ELF-1 (cell line): ENCODE measurements around the gene RINL.

Source experiments
- DNase-seq: peaks from one replicate; pipeline ENCODE4 v3.0.0-alpha.2; 2016; ENCODE audit warnings: low read depth, low spot score

RINL gene, protein sequence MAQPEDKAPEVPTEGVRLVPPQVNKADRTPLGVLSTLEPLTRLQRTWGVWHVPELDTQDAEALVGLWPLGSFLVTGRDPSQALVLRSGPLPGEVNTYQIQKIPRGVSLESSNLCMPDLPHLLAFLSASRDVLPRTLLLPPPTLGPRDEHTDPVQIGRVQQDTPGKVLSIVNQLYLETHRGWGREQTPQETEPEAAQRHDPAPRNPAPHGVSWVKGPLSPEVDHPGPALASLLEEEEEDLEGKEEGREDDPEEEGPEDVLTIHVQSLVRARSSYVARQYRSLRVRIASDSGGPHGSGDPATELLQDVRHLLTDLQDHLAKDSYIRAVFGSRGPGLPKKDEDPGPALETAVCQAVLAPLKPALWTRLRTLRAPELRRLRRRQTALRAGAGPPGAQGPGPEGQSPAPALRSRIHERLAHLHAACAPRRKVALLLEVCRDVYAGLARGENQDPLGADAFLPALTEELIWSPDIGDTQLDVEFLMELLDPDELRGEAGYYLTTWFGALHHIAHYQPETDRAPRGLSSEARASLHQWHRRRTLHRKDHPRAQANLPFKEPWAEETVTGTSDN

DNA sequence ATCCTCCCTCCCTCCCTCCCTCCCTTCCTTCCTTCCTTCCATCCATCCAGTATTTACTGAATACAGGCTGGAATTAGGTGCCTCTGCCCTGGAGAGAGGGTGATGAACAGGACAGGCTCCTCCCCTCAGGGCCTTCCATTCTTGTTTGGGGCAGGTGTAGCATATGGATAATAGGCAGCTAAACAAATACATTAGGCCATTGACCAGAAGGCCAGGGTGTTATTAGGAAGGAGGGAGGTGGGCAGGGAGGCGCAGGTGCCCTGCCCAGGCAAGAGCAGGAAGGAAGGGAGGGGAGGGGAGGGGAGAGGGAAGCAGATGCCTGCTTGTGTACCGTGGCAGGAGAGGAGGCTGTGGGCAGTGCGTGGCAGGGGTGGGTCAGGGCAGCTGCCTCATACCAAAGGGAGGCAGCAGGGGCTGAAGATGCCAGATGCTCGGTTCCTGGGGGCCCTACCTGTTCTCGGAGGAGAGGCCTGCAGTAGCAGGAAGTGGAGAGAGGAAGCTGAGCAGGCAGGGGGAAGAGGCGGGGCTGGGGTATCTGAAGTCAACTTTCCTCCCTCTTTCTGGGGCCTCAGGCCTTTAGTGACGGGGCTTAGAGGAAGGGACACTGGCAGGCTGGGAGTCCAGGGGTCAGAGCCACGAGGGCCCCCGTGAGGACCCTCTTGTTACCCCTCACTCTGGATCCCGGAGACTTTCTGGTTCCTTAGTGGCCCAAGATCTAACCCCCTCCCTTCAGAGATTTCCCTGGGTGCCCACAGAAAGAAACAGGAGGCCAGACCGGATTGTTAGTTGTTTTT lies at the start of gene RINL:
Gene RINL (minus strand): TSS at position 495 of the 794 bp plus-strand sequence. CDS start 1,533 bp downstream, outside the sequence.
- DNase-seq, result no peak

DNA sequence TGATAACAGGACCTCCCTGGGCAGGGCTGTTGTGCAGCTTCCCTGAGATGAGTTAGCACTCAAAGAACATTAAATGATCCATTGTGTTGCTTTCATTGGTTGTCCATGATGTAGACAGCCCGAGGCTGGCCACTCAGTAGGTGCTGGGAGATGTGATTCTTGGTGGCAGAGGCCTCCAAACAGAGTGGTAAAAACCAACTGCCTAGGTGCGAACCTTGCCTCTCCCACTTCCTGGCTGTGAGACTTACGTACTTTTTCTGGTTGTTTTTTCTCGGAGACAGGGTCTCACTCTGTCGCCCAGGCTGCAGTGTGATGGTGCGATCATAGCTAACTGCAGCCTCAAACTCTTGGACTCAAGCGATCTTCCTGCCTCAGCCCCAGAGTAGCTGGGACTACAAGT lies 46.3 kb upstream of the RINL start:
- DNase-seq, result no peak

DNA sequence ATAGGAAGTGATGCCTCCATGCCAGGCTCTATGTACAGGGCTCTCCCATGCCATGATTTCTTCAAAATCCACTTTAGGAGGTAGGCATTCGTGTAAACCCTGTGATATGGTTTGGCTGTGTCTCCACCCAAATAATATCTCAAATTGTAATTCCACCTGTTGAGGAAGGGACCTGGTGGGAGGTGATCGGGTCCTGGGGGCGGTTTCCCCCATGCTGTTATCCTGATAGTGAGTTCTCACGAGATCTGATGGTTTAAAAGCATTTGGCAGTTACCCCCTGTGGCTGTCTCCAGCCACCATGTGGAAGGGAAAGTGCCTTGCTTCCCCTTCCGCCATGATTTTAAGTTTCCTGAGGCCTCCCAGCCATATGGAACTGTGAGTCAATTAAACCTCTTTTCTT lies 44.4 kb upstream of the RINL start:
- no peak for DNase-seq

DNA sequence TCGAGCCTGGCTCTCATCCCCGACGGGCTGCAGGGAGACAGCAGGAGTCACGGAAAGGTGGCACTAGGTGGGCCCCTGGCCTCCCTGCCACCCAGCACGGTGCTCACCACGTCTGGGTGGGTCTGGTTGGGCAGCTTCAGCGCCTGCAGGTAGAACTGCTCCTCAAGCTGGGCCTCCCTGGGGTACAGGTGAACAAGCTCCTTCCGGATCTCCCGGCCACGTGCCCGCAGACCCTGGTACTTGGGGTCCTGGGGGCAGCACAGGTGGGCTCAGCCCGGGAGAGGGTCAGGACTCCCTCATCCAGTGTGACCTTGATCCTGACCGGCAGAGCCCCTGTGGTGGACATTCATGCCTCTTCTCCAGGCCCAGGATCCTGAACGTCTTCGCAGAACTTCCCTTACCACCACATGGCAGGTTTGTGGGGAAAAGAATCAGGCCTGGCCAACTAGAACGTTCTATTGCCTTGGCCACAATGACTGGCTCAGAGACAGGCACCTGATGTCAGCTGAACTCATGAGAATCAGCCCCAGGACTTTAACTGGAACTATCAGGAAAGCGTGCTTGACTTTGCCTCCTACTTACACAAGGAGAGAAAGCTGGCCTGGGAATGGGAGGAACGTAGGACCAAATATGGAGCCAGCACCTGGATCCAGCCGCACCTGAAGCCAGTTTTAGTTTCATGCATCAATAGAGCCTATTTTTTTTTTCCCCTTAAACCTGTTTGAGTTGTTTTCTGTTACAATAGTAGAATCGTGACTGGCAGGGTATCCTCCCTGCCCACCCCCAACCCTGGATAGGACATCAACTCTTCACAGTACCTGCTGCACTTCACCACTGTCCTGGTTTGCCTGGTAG lies 43.6 kb upstream of the RINL start:
- DNase-seq, result no peak

DNA sequence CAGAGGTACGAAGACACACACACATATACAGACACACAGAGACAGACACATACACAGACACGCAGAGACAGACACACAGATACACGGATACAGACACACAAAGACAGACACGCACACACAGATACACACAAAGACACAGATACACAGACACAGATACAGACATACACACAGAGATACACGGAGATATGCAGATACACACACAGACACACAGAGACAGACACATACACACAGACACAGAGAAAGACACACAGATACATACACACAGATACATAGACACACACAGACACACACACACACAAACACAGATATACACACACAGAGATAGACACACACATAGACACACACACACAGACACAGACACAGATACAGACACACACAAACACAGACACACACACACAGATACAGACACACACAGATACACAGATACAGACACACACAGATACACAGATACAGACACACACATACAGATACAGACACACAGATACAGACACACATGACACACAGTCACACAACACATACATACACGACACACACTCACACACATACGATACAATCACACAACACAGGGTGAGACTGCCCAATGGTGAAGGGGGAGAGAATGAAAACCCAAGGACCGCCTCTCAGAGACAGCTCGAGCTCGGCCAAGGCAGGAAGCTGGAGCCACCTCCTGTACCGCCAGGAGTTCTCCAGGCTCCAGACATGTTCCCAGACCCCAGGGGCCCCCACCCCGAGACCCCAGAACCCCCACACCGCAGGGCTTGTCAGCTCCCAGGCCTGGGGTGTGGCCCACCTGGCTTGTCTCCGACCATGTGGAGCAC lies 42.7 kb upstream of the RINL start:
- no peak for DNase-seq

DNA sequence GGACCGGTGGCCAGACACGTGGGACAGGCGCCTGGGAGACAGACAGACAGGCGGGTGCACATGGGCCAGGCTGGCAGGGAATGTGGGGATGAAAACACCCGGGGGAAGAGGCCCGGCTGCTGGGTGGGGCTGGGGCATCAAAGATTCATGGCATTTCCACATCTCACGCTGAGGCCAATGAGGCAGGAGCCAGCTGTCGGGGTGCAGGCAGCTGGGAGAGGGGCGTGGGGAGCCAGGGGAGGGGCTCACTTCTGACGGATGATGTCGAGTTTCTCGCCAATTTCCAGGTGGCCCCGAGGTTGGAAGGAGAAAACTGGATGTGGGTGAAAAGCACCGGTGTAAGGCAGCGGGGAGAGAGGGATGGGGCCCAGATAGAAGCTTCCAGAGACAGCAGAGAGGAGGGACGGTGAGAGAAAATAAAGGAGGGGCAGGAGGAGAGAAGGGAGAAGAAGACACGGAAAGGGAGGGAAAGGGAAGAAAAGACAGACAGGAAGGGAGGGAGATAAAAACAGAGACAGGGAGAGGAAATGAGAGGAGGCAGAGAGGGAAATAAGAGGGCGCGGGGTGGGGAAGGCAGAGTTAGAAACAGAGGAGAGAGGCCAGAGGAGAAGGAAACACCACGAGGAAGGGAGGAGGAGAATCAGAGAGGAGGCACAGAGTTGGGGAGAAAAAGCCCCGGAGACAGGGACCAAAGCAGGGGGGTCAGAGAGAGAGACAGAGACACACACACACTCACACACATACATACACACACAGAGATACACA lies 41.9 kb upstream of the RINL start:
- DNase-seq, result no peak

DNA sequence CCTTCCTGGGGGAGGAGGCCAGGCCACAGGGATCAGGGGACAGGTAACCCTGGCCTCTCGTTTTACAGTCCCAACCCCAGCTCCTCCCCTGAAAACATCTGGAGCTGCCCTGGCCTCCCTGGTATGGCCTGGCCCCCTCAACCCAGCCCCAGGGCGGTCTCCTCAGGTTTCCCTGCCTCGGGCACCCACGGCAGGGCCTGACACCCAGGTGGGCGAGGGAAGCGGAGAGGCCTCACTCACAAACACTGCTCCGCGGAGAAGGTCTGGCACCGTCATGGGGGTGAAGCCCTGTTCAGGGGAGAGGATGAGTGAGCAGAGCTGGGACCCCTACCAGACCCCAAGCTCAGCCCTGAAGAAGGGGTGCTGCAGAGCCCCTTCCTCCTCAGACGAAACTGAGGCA lies 40.5 kb upstream of the RINL start:
- no peak for DNase-seq

DNA sequence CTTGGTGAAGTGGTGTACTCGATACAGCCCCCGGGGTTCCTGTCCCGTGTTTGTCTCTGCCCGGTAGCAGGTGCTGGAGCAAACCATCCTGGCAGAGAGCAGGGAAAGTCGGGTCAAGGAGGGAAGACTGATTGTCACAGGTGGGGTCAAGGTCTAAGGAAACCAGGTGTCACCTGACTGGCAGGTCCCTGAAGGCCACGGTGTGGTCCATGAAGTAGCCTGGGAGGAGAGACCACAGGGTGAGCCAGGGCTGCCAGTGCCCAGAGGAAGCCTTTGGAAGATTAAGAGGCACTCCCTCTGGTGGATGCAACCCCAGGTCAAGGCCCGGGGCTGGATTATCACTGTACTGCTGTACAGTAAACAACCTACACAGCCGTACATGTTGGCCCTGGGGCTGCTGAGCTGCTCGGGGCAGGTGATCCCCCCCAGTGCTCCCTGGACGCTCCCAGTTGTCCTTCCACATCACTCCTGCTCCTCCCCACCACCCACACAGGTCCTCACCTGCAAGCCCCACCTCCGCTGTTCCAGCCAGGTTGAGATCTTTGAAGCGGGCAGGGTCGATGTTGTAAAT lies 39.9 kb upstream of the RINL start:
- DNase-seq, result peak; percentile 31

DNA sequence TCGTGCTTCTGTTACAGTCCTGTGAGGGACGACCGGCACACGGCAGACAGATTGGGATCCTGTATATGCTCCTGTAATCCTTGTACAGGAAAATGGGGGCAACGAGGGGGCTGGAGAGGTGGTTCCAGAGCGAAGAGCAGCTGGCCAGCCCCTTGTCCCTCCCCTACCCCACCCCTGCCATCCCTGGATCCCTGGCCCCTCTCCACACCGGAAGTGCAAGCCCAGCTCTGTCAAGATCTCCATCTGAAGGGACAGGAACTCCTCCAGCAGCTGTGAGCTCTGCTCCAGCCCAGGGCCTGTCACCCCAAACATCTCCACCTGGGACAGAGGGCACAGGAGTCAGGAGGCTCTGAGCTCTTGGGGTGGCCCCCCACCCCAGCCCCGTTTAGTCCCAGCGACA lies 39.4 kb upstream of the RINL start:
- DNase-seq, result no peak

DNA sequence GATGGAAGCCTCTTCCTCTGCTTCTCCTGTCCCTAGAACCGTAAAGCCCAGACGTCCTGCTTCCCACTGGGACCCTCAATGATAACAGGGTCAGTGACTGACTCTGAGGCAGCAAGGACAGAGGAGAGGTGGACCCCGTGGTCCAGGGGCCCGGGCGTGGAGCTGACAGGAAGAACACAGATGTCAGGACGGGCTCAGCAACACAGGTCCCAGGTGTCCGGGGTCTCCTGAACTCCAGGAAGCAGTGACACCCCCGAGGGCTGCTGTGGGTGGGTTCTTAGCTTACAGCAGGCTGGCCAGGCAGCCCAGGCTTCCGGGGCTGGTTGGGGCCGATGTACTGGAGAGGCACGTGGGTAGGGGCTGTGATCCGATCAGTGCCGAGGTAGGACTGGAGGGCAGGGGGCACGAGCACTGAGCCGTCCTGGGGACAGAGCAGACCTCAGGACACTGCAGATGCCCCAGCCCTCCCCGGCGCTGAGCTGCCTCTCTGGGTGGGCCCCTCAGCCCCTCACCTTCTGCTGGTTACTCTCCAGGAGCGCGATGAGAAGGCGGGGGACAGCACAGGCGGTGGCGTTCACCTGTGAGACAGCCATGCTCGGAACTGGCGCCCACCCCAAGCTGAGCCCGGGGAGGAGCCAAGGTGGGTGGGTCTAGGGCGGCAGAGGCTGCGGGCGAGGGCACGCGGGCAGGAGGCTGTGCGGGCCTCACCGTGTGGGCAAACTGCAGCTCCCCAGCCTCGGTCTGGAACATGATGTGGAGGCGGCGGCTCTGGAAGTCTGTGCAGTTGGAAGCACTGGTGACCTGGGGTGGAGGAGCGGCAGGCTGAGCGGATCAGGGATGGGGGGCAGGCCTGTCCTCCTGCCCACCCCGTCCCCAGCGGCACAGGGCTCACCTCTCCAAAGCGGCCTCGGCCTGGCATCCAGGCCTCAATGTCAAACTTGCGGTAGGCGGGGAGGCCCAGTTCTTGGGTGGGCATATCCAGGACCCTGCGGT lies 37.5 kb upstream of the RINL start:
- DNase-seq, result no peak

DNA sequence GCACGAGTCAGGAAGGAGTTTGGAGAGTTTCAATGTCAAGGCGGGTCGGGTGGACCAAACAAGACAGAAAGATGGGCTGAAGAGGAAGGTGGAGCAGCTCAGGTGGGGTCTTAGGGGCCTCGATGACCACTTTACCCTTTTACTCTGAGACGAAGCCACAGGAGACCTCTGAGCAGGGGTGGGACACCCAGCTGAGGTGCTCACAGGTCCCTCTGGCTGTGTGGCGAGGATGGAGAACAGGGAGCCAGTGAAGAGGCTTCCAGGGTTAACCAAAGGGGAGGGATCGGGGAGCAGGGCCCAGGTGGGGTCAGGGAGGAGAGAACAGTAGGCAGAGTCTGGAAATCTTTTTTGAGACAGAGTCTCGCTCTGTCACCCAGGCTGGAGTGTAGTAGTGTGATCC lies 35.9 kb upstream of the RINL start:
- no peak for DNase-seq

DNA sequence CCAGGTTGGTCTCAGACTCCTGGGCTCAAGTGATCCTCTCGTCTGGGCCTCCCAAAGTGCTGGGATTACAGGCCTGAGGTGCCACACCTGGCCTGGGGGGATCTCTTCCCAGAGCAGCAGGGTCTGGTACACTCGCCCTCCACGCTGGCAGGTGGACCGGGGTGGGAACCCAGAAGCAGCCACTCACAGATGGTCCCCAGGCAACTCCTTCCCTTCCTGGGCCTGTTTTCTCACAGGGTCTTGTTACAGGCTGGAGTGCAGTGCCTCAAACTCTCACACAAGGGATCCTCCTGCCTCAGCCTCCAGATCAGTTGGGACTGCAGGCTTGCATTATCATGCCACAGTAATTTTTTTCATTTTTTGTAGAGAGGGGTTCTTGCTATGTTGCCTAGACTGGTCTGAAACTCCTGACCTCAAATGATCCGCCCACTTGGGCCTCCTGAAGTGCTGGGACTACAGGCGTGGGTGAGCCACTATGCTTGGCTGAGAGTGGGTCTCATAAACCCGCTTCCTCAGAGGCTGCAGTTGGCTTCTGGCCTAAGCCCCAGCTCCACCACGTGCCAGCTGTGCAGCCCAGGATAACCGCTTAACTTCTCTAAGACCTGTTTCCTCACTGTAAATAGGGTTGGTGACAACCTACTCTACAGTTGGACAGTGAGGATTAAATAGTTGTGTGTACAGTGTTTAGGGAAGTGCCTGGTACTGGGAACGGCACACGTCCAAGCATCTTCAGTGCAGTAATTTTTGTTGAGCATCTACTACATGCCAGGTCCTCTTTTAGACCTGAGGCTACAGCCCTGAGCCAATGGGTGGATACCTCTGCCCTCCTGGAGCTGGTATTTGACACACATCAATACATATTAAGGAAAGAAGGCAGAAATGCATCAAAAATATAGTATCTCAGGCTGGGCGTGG lies 34.8 kb upstream of the RINL start:
- no peak for DNase-seq

DNA sequence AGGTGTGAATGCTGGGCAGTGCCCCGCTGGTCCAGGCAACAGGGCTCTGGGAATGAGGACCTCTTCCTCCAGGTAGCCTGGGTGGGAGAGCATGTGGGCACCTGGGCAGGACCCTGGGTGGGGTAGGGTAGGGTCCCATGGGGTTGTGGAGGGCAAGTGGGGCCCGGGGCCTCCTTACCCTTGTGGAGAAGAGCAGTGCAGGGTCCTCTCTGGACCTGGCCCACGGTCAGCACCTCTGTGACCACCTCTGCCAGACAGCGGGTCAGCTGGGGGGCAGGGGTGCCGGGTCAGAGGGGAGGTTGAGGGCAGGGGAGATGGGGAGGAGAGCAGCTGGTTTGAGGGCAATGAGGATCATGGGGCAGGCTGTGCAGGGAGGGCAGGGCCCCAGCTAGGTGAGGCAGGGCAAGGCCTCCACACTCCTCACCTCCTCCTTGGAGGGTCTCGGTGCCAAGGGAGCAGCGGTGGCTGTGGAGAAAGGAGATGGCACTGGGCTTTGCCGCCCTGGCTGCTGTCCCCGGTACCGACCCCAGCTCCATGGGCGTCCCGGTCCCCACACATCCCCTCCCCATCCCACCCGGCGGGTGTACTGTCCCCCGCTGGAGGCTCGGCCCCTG lies 33.4 kb upstream of the RINL start:
- DNase-seq, result no peak

DNA sequence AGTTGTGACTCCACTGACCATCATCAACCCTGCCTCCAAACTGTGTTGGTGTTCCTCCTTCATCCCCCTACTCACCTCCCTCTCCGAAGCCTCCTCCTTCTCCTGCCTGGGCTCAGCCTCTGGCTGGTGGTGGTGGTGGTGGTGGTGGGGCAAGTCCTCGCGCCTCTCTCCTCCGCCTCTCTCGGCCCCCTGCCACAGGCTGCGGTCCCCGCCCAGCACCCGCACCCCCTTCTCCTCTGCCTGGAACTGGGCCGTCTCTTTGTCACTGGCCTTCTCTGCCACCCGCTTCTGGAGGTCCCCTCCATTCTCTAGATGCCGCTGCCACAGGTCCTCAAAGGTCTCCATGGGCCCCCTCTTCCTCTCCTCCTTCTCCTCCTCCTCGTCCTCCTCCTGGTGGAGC lies 32.4 kb upstream of the RINL start:
- DNase-seq, result no peak

DNA sequence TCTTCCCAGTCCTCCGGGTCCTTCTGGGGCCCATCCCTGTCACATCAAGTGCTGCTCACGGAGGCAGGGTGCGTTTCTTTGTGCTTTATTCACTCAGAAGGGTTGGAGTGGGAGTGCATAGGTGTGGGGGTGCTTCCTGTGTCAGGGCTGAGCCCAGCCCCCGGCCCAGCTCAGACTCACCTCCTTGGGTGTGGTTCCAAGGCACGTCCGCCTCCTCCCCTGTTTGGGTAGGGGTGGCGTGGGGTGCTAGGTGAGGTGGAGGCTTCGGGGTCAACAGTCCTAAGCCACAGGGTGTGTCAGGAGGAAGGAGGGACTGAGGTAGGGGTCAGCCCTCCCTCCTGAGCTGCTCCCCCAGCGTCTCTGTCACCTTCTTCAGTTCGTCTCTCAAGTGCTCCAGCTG lies 30.8 kb upstream of the RINL start:
- no peak for DNase-seq

DNA sequence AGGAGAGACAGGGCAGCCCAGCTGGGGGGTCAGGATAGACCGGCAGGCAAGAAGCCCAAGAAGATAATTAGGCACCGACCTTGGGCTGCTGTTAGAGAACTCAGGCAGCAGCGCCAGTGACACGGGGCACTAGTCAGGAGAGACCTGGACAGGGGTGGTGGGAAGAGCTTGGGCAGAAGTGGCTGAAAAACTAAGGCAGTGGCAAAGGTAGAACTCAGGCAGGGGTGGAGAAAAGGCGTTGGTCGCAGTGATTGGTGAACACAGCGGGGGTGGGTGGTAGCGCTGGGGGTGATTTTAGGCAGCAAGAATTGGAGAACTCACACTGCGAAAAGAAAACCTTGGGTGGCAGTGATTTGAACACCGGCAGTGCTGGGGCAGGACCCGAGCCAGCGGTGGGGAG lies 29.6 kb upstream of the RINL start:
- DNase-seq, result no peak

DNA sequence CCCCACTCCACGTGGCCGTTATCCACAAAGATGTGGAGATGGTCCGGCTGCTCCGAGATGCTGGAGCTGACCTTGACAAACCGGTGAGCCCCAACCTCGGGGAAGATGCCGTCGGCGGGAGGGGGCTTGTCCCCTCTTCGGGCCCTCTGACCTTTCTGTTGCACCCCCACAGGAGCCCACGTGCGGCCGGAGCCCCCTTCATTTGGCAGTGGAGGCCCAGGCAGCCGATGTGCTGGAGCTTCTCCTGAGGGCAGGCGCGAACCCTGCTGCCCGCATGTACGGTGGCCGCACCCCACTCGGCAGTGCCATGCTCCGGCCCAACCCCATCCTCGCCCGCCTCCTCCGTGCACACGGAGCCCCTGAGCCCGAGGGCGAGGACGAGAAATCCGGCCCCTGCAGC lies 29.2 kb upstream of the RINL start:
- DNase-seq, result no peak
